ENCODE results near the gene GALNT18. TPM values are rescaled to one million over a fixed set of nuclear protein-coding genes. Genes with fewer than 3 reads are reported as not detected.
"Not testable (repeated sequence)": the region's sequence is repeated elsewhere in the genome, so short reads cannot be mapped to it uniquely, and the experiment has no call there.

The GALNT18 gene
- total and polyA plus RNA-seq, 5 donors, result 17.5 to 32.2 (median 21.0) TPM

DNA sequence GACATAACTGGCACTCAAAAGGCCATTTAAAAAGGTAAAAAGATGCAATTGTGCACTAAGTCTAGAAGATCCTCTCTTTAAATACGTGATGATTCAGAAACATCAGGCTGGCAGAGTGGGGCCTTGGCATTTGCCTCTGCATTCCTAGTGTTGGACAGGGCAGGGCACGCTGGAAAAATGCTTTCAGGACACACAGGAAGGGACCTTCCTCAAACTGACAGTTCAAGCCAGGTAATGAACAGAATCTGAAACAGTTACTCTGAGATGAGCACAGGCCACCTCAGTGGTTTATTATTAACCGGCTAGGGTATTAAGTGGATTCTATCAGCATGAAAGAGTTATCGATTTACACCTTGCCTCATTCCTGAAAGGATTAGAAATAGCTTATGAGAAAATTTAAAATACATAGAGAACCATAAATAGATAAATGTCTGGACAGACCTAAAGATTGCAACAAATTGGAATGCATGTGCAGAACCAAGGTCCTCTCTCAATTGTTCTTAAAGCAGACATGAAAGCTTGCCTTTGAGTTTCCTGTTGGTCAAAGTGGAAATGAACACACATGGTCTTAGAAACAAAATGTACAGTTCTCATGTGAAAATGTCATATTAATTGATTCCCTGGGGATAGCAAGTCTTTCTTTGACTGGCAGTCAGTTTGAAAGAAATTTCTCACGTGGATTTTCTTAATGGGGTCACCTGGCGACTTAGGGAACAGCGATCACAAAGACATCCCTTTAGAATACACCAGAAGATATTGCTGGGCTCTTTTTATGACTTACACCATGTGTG lies 247.3 kb downstream of the GALNT18 start:
- DNase-seq (no peak), ATAC-seq (no peak)
- Histone ChIP-seq H3K4me1 (ENCODE audit: control insufficient read depth, insufficient read depth, low read length) (no peaks in the 10 kb centered on the region), H3K9me3 (ENCODE audit: control insufficient read depth, low read length) (no peaks in the 10 kb centered on the region), H3K27ac (ENCODE audit: low read length) (no peak overlapping the region), H3K4me3 (ENCODE audit: low read length) (no peak overlapping the region), H3K27me3 (ENCODE audit: control insufficient read depth, insufficient read depth) (no peaks in the 10 kb centered on the region)
- intact Hi-C loops (cut with DNase I), result no loop called here
- 93% methylated on average over 7 of the region's 7 CpGs for WGBS

- H3K4me3 ChIP-seq (ENCODE audit: low read length), result no peak overlapping the region
- intact Hi-C loops (cut with DNase I), result no loop called here
- ATAC-seq, result no peak
- WGBS, result 80% methylated on average over 5 of the region's 5 CpGs
- no peaks in the 10 kb centered on the region for H3K4me1 ChIP-seq (ENCODE audit: control insufficient read depth, insufficient read depth, low read length)
- H3K27ac ChIP-seq (ENCODE audit: low read length), result no peak overlapping the region
- no peaks in the 10 kb centered on the region for H3K9me3 ChIP-seq (ENCODE audit: control insufficient read depth, low read length)
- no peak for DNase-seq
- no peaks in the 10 kb centered on the region for H3K27me3 ChIP-seq (ENCODE audit: control insufficient read depth, insufficient read depth)
These were observed 247.9 kb downstream of the GALNT18 start for GRCh38 chr11:11373934-11374333.

GRCh38 chr11:11372461-11372860 lies 249.3 kb downstream of the GALNT18 start:
- ATAC-seq, result no peak
- Histone ChIP-seq H3K27me3 (ENCODE audit: control insufficient read depth, insufficient read depth) (no peaks in the 10 kb centered on the region), H3K9me3 (ENCODE audit: control insufficient read depth, low read length) (no peaks in the 10 kb centered on the region), H3K4me1 (ENCODE audit: control insufficient read depth, insufficient read depth, low read length) (no peaks in the 10 kb centered on the region), H3K27ac (ENCODE audit: low read length) (no peak overlapping the region), H3K4me3 (ENCODE audit: low read length) (no peak overlapping the region)
- intact Hi-C loops (cut with DNase I), result no loop called here
- DNase-seq, result no peak
- WGBS, result 94% methylated on average over 8 of the region's 8 CpGs

- H3K4me3 ChIP-seq (ENCODE audit: low read length), result no peak overlapping the region
- ATAC-seq (no peak), DNase-seq (no peak)
- no peaks in the 10 kb centered on the region for H3K9me3 ChIP-seq (ENCODE audit: control insufficient read depth, low read length)
- H3K27me3 ChIP-seq (ENCODE audit: control insufficient read depth, insufficient read depth), result no peaks in the 10 kb centered on the region
- no peaks in the 10 kb centered on the region for H3K4me1 ChIP-seq (ENCODE audit: control insufficient read depth, insufficient read depth, low read length)
- no peak overlapping the region for H3K27ac ChIP-seq (ENCODE audit: low read length)
- intact Hi-C loops (cut with DNase I), result no loop called here
- 85% methylated on average over 6 of the region's 6 CpGs for WGBS
These were observed 250.9 kb downstream of the GALNT18 start for GRCh38 chr11:11370962-11371303.

GRCh38 chr11:11370255-11370961 lies 251.4 kb downstream of the GALNT18 start:
- no peaks in the 10 kb centered on the region for H3K9me3 ChIP-seq (ENCODE audit: control insufficient read depth, low read length)
- H3K27me3 ChIP-seq (ENCODE audit: control insufficient read depth, insufficient read depth), result no peaks in the 10 kb centered on the region
- DNase-seq (no peak), ATAC-seq (no peak)
- intact Hi-C loops (cut with DNase I), result no loop called here
- H3K4me1 ChIP-seq (ENCODE audit: control insufficient read depth, insufficient read depth, low read length), result no peaks in the 10 kb centered on the region
- WGBS, result 66% methylated on average over 8 of the region's 8 CpGs
- H3K27ac ChIP-seq (ENCODE audit: low read length), result no peak overlapping the region
- no peak overlapping the region for H3K4me3 ChIP-seq (ENCODE audit: low read length)

- DNase-seq (no peak), ATAC-seq (no peak)
- intact Hi-C loops (cut with DNase I), result no loop called here
- Histone ChIP-seq H3K27me3 (ENCODE audit: control insufficient read depth, insufficient read depth) (no peaks in the 10 kb centered on the region), H3K4me1 (ENCODE audit: control insufficient read depth, insufficient read depth, low read length) (no peaks in the 10 kb centered on the region), H3K9me3 (ENCODE audit: control insufficient read depth, low read length) (no peaks in the 10 kb centered on the region), H3K27ac (ENCODE audit: low read length) (no peak overlapping the region), H3K4me3 (ENCODE audit: low read length) (no peak overlapping the region)
- 93% methylated on average over 1 of the region's 1 CpG for WGBS
These were observed 255.0 kb downstream of the GALNT18 start for GRCh38 chr11:11366793-11367192.

DNA sequence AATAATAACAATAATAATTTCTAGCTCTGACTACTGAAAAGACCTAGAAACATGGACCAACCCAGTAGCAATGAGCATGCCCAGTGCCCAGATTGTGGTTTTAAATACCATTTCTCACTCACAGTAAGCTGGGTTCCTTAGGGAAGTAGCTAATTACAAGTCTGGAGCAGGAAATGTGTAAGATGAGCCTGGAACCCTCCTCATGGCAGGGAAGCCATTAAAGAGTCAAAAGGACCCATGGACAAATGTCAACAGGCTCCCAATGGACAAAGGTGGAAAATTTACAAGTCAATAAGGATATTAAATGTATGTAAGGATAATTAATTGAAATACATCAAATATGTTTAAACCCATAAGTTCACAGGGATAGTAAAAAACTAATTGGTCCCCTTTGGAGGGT lies 258.1 kb downstream of the GALNT18 start:
- ATAC-seq (no peak), DNase-seq (no peak)
- Histone ChIP-seq H3K27me3 (ENCODE audit: control insufficient read depth, insufficient read depth) (no peaks in the 10 kb centered on the region), H3K9me3 (ENCODE audit: control insufficient read depth, low read length) (no peaks in the 10 kb centered on the region), H3K27ac (ENCODE audit: low read length) (no peak overlapping the region), H3K4me1 (ENCODE audit: control insufficient read depth, insufficient read depth, low read length) (no peaks in the 10 kb centered on the region), H3K4me3 (ENCODE audit: low read length) (no peak overlapping the region)
- intact Hi-C loops (cut with DNase I), result no loop called here

GRCh38 chr11:11359611-11360010 lies 262.2 kb downstream of the GALNT18 start:
- DNase-seq, result no peak
- ATAC-seq, result no peak
- 77% methylated on average over 3 of the region's 3 CpGs for WGBS

DNA sequence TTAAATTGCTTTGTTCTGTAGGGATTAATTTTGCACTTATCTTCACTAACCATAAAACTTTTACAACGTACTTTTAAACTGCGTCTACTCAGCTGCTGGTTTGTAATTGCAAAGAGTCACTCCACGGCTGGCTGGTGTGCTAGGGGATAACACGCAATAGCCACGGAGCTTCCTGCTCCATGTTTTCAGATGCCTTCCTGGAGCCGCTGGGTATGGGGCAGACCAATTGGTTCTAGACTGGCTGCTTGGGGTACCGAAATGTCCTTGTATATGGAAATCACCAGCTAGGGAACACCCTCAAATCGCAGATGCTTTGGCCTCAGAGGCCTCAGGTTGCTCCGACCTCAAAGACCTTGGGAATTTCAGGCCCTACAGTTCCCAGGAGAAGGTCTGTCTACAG lies 265.0 kb downstream of the GALNT18 start:
- intact Hi-C loops (cut with DNase I), result no loop called here
- Histone ChIP-seq H3K27me3 (ENCODE audit: control insufficient read depth, insufficient read depth) (no peaks in the 10 kb centered on the region), H3K4me1 (ENCODE audit: control insufficient read depth, insufficient read depth, low read length) (no peaks in the 10 kb centered on the region), H3K9me3 (ENCODE audit: control insufficient read depth, low read length) (no peaks in the 10 kb centered on the region), H3K27ac (ENCODE audit: low read length) (no peak overlapping the region), H3K4me3 (ENCODE audit: low read length) (no peak overlapping the region)
- DNase-seq (no peak), ATAC-seq (no peak)
- WGBS, result 92% methylated on average over 9 of the region's 9 CpGs

More at GRCh38 chr11:11359611-11360010, 262.2 kb downstream of the GALNT18 start:
- intact Hi-C loops (cut with DNase I), result no loop called here
- Histone ChIP-seq H3K9me3 (ENCODE audit: control insufficient read depth, low read length) (no peaks in the 10 kb centered on the region), H3K27me3 (ENCODE audit: control insufficient read depth, insufficient read depth) (no peaks in the 10 kb centered on the region), H3K4me3 (ENCODE audit: low read length) (no peak overlapping the region), H3K4me1 (ENCODE audit: control insufficient read depth, insufficient read depth, low read length) (no peaks in the 10 kb centered on the region), H3K27ac (ENCODE audit: low read length) (no peak overlapping the region)

DNA sequence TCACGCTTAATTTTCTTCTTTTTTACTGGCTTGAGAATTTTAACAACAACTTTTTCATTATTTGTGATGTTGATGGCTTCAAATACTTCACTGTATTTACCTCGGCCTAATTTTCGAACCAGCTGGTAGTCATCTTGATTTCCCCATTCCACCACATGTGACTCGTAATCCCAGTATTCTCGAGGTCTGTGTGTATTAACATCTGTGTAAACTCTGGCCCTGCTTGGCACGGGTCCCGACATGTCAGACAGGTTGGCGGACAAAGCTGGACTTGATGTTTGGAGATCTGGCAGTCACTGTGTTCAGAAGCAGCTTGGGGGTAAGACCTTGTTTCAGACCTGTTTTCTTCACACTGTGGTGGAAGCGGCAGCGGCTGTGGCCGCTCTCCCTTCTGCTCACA lies 268.9 kb downstream of the GALNT18 start, which contains the start of gene CSNK2A3:
Gene CSNK2A3 (minus strand): TSS at position 373 of the 400 bp plus-strand sequence. CDS start 131 bp downstream, at position 242.
- H3K9me3 ChIP-seq (ENCODE audit: control insufficient read depth, low read length); intact Hi-C loops (cut with DNase I); H3K27ac ChIP-seq (ENCODE audit: low read length); H3K27me3 ChIP-seq (ENCODE audit: control insufficient read depth, insufficient read depth); H3K4me3 ChIP-seq (ENCODE audit: low read length); ATAC-seq; DNase-seq: not testable (repeated sequence)
- H3K4me1 ChIP-seq (ENCODE audit: control insufficient read depth, insufficient read depth, low read length), result peaks cover 20% of the 10 kb centered on the region
- 83% methylated on average over 11 of the region's 11 CpGs for WGBS

DNA sequence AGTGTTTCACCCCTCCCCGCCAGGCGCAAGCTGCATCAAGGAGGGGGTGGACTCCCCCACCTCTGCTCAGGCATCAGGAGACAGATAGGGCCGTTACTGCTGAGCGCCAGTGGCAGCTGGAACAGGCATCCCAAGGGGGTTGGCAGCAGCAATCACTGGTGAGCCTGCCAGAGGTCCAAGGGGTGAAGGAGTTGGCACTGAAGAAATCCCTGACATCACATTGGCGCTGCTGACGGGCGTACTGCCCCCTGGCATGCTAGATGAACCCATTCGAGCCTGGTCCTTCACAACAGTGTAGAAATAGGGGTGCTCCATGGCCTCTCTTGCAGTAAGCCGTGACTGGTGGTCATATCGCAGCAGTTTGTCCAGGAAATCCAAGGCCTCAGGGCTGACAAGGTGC lies 270.0 kb downstream of the GALNT18 start:
- H3K27ac ChIP-seq (ENCODE audit: low read length); H3K9me3 ChIP-seq (ENCODE audit: control insufficient read depth, low read length); H3K4me3 ChIP-seq (ENCODE audit: low read length); H3K27me3 ChIP-seq (ENCODE audit: control insufficient read depth, insufficient read depth); intact Hi-C loops (cut with DNase I): not testable (repeated sequence)
- DNase-seq (peak in 2 of 3 donors; percentile 22 to 53), ATAC-seq (peak; percentile 33 to 50)
- 64% methylated on average over 8 of the region's 10 CpGs for WGBS
- peaks cover 23% of the 10 kb centered on the region for H3K4me1 ChIP-seq (ENCODE audit: control insufficient read depth, insufficient read depth, low read length)
